MCF 10A (cell line): ENCODE data around the gene CYP4B1. TPM values are rescaled to one million over a fixed set of nuclear protein-coding genes. Genes with fewer than 3 reads are reported as not detected.
"Not testable (repeated sequence)": the region's sequence is repeated elsewhere in the genome, so short reads cannot be mapped to it uniquely, and the experiment has no call there.

Experiments
- BruUV-seq: library from RNA; stranded (reverse); fragments of 400-500 nt; replicated peaks from 2 replicates; lab custom pipeline; 2021; lab: Mats Ljungman, UMichigan
- CTCF ChIA-PET: fragments of 300-600 bp; sonication (Branson Sonifier 250); formaldehyde crosslinking; extraction: SDS; loops from one replicate; lab custom pipeline; 2021; ENCODE audit warnings: antibody characterized with exemption, inconsistent platforms; lab: Yijun Ruan, JAX
- POLR2A ChIA-PET: fragments of 300-600, 350-650 bp; sonication (Branson Sonifier 250); formaldehyde crosslinking; extraction: SDS; loops from one replicate; lab custom pipeline; 2020; ENCODE audit warnings: antibody characterized with exemption, inconsistent platforms; lab: Yijun Ruan, JAX
- DNase-seq: peaks from one replicate; pipeline ENCODE4 v3.0.0-alpha.2; 2018; ENCODE audit not compliant: unreplicated experiment
- H3K27ac Mint-ChIP-seq: one replicate; pipeline ENCODE4 v1.8.0; 2022; ENCODE audit warnings: mild to moderate bottlenecking, low read depth, mixed read lengths; ENCODE audit not compliant: unreplicated experiment
- H3K27me3 Mint-ChIP-seq: one replicate; pipeline ENCODE4 v1.8.0; 2022; ENCODE audit warnings: mixed read lengths; ENCODE audit not compliant: insufficient read depth, unreplicated experiment
- H3K36me3 Mint-ChIP-seq: one replicate; pipeline ENCODE4 v1.8.0; 2022; ENCODE audit warnings: mild to moderate bottlenecking, moderate library complexity, mixed read lengths; ENCODE audit not compliant: insufficient read depth, unreplicated experiment
- H3K4me1 Mint-ChIP-seq: one replicate; pipeline ENCODE4 v1.8.0; 2022; ENCODE audit warnings: mixed read lengths; ENCODE audit not compliant: insufficient read depth, unreplicated experiment
- H3K4me3 Mint-ChIP-seq: one replicate; pipeline ENCODE4 v1.8.0; 2022; ENCODE audit warnings: mild to moderate bottlenecking, moderate library complexity, mixed read lengths; ENCODE audit not compliant: unreplicated experiment
- H3K9me3 Mint-ChIP-seq: one replicate; pipeline ENCODE4 v1.8.0; 2022; ENCODE audit warnings: mixed read lengths; ENCODE audit not compliant: unreplicated experiment
- CTCF ChIP-seq: fragments of 200-600 bp; IDR thresholded peaks from one replicate; pipeline ENCODE4 v1.8.0; 2022; ENCODE audit warnings: antibody characterized with exemption, mild to moderate bottlenecking; ENCODE audit not compliant: unreplicated experiment
- intact Hi-C: fragments of 100-400 bp; cut with micrococcal nuclease; formaldehyde crosslinking; loops from 2 replicates; pipeline ENCODE4 v1.14.1; 2022
- total RNA-seq: library from RNA; stranded (reverse); gene quantifications from 2 replicates; pipeline ENCODE4 v1.2.3, GENCODE V29; 2022

Gene CYP4B1
- total RNA-seq, 1 experiment from 2014 or later: 10.1 TPM

- Mint-ChIP-seq H3K27ac (no peak overlapping the region), H3K36me3 (peaks cover 14% of the 10 kb centered on the region), H3K4me3 (no peak overlapping the region), H3K27me3 (no peaks in the 10 kb centered on the region), H3K9me3 (no peaks in the 10 kb centered on the region), H3K4me1 (no peaks in the 10 kb centered on the region)
- BruUV-seq: no TSS peak
- intact Hi-C loops: no loop called here
- ChIA-PET POLR2A (interaction anchor here (1.1 to 1.2 kb wide), 2 partner anchors 27 to 81 kb away, joined by 3 to 4 read pairs; no protein-coding TSS in a partner anchor), CTCF (interaction anchor here (0.6 kb wide), 1 partner anchor 182 kb away, joined by 3 read pairs; no protein-coding TSS in a partner anchor)
- no peak for TF ChIP-seq CTCF
- peak; percentile 9 for DNase-seq
Measured at GRCh38 chr1:46830665-46831322, 31.9 kb downstream of the CYP4B1 start.

GRCh38 chr1:46835469-46835868, 36.6 kb downstream of the CYP4B1 start:
- H3K4me3 Mint-ChIP-seq, H3K9me3 Mint-ChIP-seq, intact Hi-C loops, DNase-seq, H3K27ac Mint-ChIP-seq, BruUV-seq, H3K4me1 Mint-ChIP-seq, H3K27me3 Mint-ChIP-seq: not testable (repeated sequence)
- ChIA-PET POLR2A (interaction anchor here (0.7 kb wide), 2 partner anchors 296 to 343 kb away, joined by 3 read pairs; no protein-coding TSS in a partner anchor), CTCF (interaction anchor here (0.7 kb wide), 1 partner anchor 87 kb away, joined by 3 read pairs; no protein-coding TSS in a partner anchor)
- H3K36me3 Mint-ChIP-seq: peaks cover 25% of the 10 kb centered on the region

- CTCF ChIA-PET: interaction anchor here (0.6 kb wide), 1 partner anchor 12 kb away, joined by 3 read pairs; no protein-coding TSS in a partner anchor
- H3K27me3 Mint-ChIP-seq, POLR2A ChIA-PET: not testable (repeated sequence)
Measured at GRCh38 chr1:46846386-46846785, 47.5 kb downstream of the CYP4B1 start.

GRCh38 chr1:46857660-46858065, 58.8 kb downstream of the CYP4B1 start:
- Mint-ChIP-seq H3K27ac (peak overlapping the region; percentile 76), H3K4me3 (peak overlapping the region; percentile 15), H3K9me3 (peaks cover 10% of the 10 kb centered on the region), H3K4me1 (peaks cover 13% of the 10 kb centered on the region)
- H3K36me3 Mint-ChIP-seq, CTCF ChIA-PET, intact Hi-C loops, H3K27me3 Mint-ChIP-seq, BruUV-seq: not testable (repeated sequence)
- DNase-seq: peak; percentile 43
- POLR2A ChIA-PET: interaction anchor here (0.7 to 1.8 kb wide), 4 partner anchors 10 to 108 kb away, joined by 3 to 7 read pairs (median 4); no protein-coding TSS in a partner anchor

More at GRCh38 chr1:46846386-46846785, 47.5 kb downstream of the CYP4B1 start:
- H3K27ac Mint-ChIP-seq, H3K4me3 Mint-ChIP-seq, DNase-seq, intact Hi-C loops, H3K4me1 Mint-ChIP-seq, H3K9me3 Mint-ChIP-seq, BruUV-seq: not testable (repeated sequence)
- H3K36me3 Mint-ChIP-seq: peaks cover 23% of the 10 kb centered on the region

- H3K36me3 Mint-ChIP-seq: peaks cover 12% of the 10 kb centered on the region
- H3K27me3 Mint-ChIP-seq: no peaks in the 10 kb centered on the region
- peaks cover 4% of the 10 kb centered on the region for H3K9me3 Mint-ChIP-seq
- ChIA-PET POLR2A (no interaction called here), CTCF (no interaction called here)
- no peak for TF ChIP-seq CTCF
- no peak overlapping the region for H3K27ac Mint-ChIP-seq
- no TSS peak for BruUV-seq
- H3K4me1 Mint-ChIP-seq: peaks cover 7% of the 10 kb centered on the region
- intact Hi-C loops: no loop called here
- no peak overlapping the region for H3K4me3 Mint-ChIP-seq
- no peak for DNase-seq
Measured at GRCh38 chr1:46862348-46862747, 63.5 kb downstream of the CYP4B1 start.

Other genes starting within 250 kb of the CYP4B1 start
- not detected in 2 replicates for gene KNCN, start 247.4 kb upstream of the CYP4B1 start, total RNA-seq
- 25.6 and 33.7 TPM in 2 replicates for gene MKNK1, start 194.8 kb upstream of the CYP4B1 start, total RNA-seq
- gene MOB3C, start 182.2 kb upstream of the CYP4B1 start, total RNA-seq: 5.8 and 5.9 TPM in 2 replicates
- gene ATPAF1, start 130.7 kb upstream of the CYP4B1 start, total RNA-seq: 43.2 and 44.1 TPM in 2 replicates
- gene TEX38, start 127.2 kb upstream of the CYP4B1 start, total RNA-seq: not detected in 2 replicates
- gene EFCAB14, start 79.9 kb upstream of the CYP4B1 start, total RNA-seq: 33.9 and 48.1 TPM in 2 replicates
- gene CYP4A11, start 142.4 kb downstream of the CYP4B1 start, total RNA-seq: not detected in 2 replicates
- 0.81 and 1.2 TPM in 2 replicates for gene CYP4X1, start 224.6 kb downstream of the CYP4B1 start, total RNA-seq